Gastrocnemius medialis (tissue), 4 donors: ENCODE measurements around the gene DND1. TPM values are rescaled to one million over a fixed set of nuclear protein-coding genes. Genes with fewer than 3 reads are reported as not detected.

Source experiments
- ATAC-seq, 2 donors: fragments of 150-250 bp; one replicate each; pipeline ENCODE4 v1.9.1; 2016
- DNase-seq, 2 donors: peaks; one replicate each; pipeline ENCODE4 v3.0.0-alpha.2; 2019
- H3K27ac ChIP-seq, 4 donors: fragments of 200-600 bp; sonication (generic); 1 replicate in 1 of 4; 2 replicates in 3 of 4; pipeline ENCODE4 v1.5.1; 2016 to 2018; ENCODE audit warnings: mild to moderate bottlenecking in 2 of 4, moderate library complexity in 1 of 4
- H3K27me3 ChIP-seq, 3 donors: fragments of 200-600 bp; sonication (generic) in 2 of 3; 1 replicate in 1 of 3; 2 replicates in 2 of 3; pipeline versions ENCODE4 v1.5.1 to v1.6.0; 2016 to 2019; ENCODE audit warnings: mild to moderate bottlenecking in 1 of 3, moderate library complexity in 1 of 3
- H3K36me3 ChIP-seq, 2 donors: fragments of 200-600 bp; sonication (generic) in 1 of 2; one replicate each; pipeline ENCODE4 v1.5.1; 2017 to 2018
- H3K4me1 ChIP-seq, 2 donors: fragments of 200-600 bp; sonication (generic) in 1 of 2; one replicate each; pipeline ENCODE4 v1.5.1; 2016 to 2017; ENCODE audit warnings: mild to moderate bottlenecking in 2 of 2
- H3K4me3 ChIP-seq, 4 donors: fragments of 200-600 bp; sonication (generic) in 3 of 4; 1 replicate in 1 of 4; 2 replicates in 3 of 4; pipeline ENCODE4 v1.5.1; 2016 to 2019; ENCODE audit warnings: mild to moderate bottlenecking in 2 of 4
- H3K9me3 ChIP-seq, 3 donors: fragments of 200-600 bp; sonication (generic) in 2 of 3; 1 replicate in 1 of 3; 2 replicates in 2 of 3; pipeline ENCODE4 v1.5.1; 2016 to 2019
- CTCF ChIP-seq, 5 experiments: fragments of 450-650 bp in 3 of 5; fragments of 200-600 bp in 2 of 5; sonication (generic) in 2 of 5; IDR thresholded peaks in 4 of 5; conservative IDR thresholded peaks in 1 of 5; 1 replicate in 4 of 5; 2 replicates in 1 of 5; pipeline ENCODE4 v1.5.1; 2016 to 2019; ENCODE audit warnings: antibody characterized with exemption in 5 of 5, mild to moderate bottlenecking in 3 of 5, moderate library complexity in 3 of 5
- POLR2A ChIP-seq, 2 donors: fragments of 450-650 bp; IDR thresholded peaks; one replicate each; pipeline ENCODE4 v1.6.1; 2017; ENCODE audit warnings: antibody characterized with exemption in 2 of 2, mild to moderate bottlenecking in 2 of 2, moderate library complexity in 2 of 2
- in situ Hi-C, 4 donors: fragments of 200-750 bp; cut with MboI; loops; one replicate each; pipeline versions ENCODE4 v1.15.0 to v1.8.0; 2017; ENCODE audit warnings: low sequenced_read_pairs in 4 of 4
- intact Hi-C: fragments of 100-400 bp; cut with DNase I; formaldehyde crosslinking; loops from one replicate; pipeline ENCODE4 v1.15.1; 2023; ENCODE audit warnings: low total_unique reads
- total RNA-seq, 4 donors: library from RNA; depleted of rRNA; stranded (reverse); fragments of >200 nt; gene quantifications; one replicate each; pipeline versions ENCODE4 v1.1.0 to v1.2.3, GENCODE V29; 2016

DND1 gene
- total RNA-seq, 4 donors from 2014 or later = 0.20 to 5.0 (median 1.8) TPM; not detected in 1

DNA sequence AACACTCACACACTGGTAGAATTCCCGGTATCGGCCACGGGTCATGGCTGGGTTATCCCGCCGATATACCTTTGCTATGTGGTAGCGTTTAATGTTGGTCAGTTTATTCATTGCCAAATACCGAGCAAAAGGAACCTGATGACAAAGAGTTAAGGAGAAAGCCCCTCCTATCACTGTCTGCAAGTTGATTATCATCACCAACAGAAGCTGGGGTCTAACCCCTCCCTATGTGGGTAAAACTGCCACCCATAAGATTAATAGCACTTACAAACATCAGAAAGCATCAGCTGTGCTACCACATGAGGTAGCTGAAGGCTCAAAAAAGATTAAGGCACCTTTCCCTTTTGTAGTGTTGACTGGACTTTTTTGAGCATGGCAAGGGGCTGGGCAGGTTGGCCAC is 5.6 kb upstream of the DND1 start:
- no peak overlapping the region for H3K27ac ChIP-seq
- peaks cover 2 to 78% of the 10 kb centered on the region in 2 donors for H3K36me3 ChIP-seq
- TF ChIP-seq POLR2A (IDR thresholded peaks at IDR 0.05) (no peak), CTCF (IDR thresholded peaks at IDR 0.05 in 4 of 5, conservative IDR thresholded peaks at IDR 0.05 in 1 of 5) (no peak)
- no peaks in the 10 kb centered on the region for H3K4me1 ChIP-seq
- in situ Hi-C loops = no loop called here
- no peak overlapping the region for H3K4me3 ChIP-seq
- no peaks in the 10 kb centered on the region for H3K9me3 ChIP-seq
- DNase-seq (no peak), ATAC-seq (no peak)
- intact Hi-C loops = no loop called here
- no peaks in the 10 kb centered on the region for H3K27me3 ChIP-seq

DNA sequence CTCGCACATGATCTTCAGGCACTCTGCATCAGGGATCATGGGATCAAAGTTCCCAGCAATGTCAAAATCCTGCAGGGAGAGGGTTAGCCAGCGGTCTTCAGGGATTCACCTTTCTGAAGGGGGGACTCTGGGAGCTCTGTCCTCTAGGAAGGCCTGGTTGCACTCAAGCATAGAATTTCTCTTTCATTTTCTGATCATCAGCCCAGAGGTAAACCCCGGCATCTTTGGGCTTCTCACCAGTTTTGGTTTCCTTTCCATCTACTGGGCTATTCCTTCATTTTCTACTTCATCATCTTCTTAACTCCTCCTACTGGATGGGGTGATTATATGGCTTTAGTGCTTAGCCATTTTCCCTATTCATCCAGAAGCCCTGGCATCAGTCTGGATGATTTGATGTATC is 4.6 kb upstream of the DND1 start:
- DNase-seq (no peak), ATAC-seq (no peak)
- no peaks in the 10 kb centered on the region for H3K9me3 ChIP-seq
- TF ChIP-seq CTCF (IDR thresholded peaks at IDR 0.05 in 4 of 5, conservative IDR thresholded peaks at IDR 0.05 in 1 of 5) (no peak), POLR2A (IDR thresholded peaks at IDR 0.05) (no peak)
- no peak overlapping the region for H3K4me3 ChIP-seq
- H3K4me1 ChIP-seq = no peaks in the 10 kb centered on the region
- no peak overlapping the region for H3K27ac ChIP-seq
- H3K27me3 ChIP-seq = no peaks in the 10 kb centered on the region
- in situ Hi-C loops = no loop called here
- H3K36me3 ChIP-seq = peaks cover 2 to 79% of the 10 kb centered on the region in 2 donors
- intact Hi-C loops = no loop called here

- in situ Hi-C loops = loop anchor here in 1 of 4 donors (25.0 kb wide), 1 partner anchor 262 kb away; the partner anchor contains the start of gene ANKHD1
- H3K9me3 ChIP-seq = no peaks in the 10 kb centered on the region
- H3K27ac ChIP-seq = no peak overlapping the region
- no peaks in the 10 kb centered on the region for H3K27me3 ChIP-seq
- no peaks in the 10 kb centered on the region for H3K4me1 ChIP-seq
- intact Hi-C loops = no loop called here
- TF ChIP-seq POLR2A (IDR thresholded peaks at IDR 0.05) (no peak), CTCF (IDR thresholded peaks at IDR 0.05 in 4 of 5, conservative IDR thresholded peaks at IDR 0.05 in 1 of 5) (no peak)
- H3K4me3 ChIP-seq = no peak overlapping the region
- ATAC-seq = no peak
- DNase-seq = no peak
- H3K36me3 ChIP-seq = peaks cover 0 to 70% of the 10 kb centered on the region in 2 donors
Observed at GRCh38 chr5:140674629-140675028, 1.3 kb upstream of the DND1 start.

DNA sequence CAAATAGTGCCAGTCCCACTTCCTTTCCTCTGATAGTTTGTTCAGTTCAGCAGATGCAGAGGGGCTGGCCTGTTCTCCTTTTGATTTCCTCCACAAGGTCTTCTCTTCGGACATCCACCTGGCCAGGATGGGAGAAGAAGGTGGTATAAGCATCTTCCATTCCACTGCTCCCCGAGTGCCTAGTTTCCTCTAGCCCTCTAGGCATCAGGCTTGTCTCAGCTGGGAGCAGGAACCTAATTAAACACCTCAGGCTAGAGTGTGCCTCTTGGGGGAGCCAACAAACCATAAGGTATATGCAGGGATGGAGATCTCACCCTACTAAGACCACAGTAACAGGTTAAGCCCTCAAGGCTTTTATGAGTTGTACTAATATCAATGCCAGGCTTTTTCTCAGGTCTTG is 835 bp upstream of the DND1 start:
- Histone ChIP-seq H3K27me3 (no peaks in the 10 kb centered on the region), H3K9me3 (no peaks in the 10 kb centered on the region), H3K4me1 (no peaks in the 10 kb centered on the region), H3K36me3 (peaks cover 0 to 70% of the 10 kb centered on the region in 2 donors), H3K27ac (no peak overlapping the region), H3K4me3 (no peak overlapping the region)
- TF ChIP-seq POLR2A (IDR thresholded peaks at IDR 0.05) = no peak
- no peak for TF ChIP-seq CTCF (IDR thresholded peaks at IDR 0.05 in 4 of 5, conservative IDR thresholded peaks at IDR 0.05 in 1 of 5)
- in situ Hi-C loops (loop anchor here in 1 of 4 donors (25.0 kb wide), 1 partner anchor 262 kb away; the partner anchor contains the start of gene ANKHD1), intact Hi-C loops (no loop called here)
- no peak for ATAC-seq
- DNase-seq = no peak
